Brain microvascular endothelial cell (primary cell): ENCODE results near the gene IGFALS.
"Not testable (repeated sequence)": the region's sequence is repeated elsewhere in the genome, so short reads cannot be mapped to it uniquely, and the experiment has no call there.

ENCODE experiments used
- DNase-seq: peaks from one replicate; pipeline ENCODE4 v3.0.0-alpha.2; 2020
- H3K27ac ChIP-seq: fragments of 250-450 bp; sonication (Bioruptor Pico); 2 replicates; pipeline ENCODE4 v1.5.1; 2020; ENCODE audit warnings: mild to moderate bottlenecking, moderate library complexity
- H3K27me3 ChIP-seq: fragments of 250-450 bp; sonication (Bioruptor Pico); replicated peaks from 2 replicates; pipeline ENCODE4 v1.5.1; 2020; ENCODE audit warnings: mild to moderate bottlenecking
- H3K36me3 ChIP-seq: fragments of 250-450 bp; sonication (Bioruptor Pico); replicated peaks from 2 replicates; pipeline ENCODE4 v1.5.1; 2020; ENCODE audit warnings: mild to moderate bottlenecking
- H3K4me3 ChIP-seq: 2 replicates; pipeline ENCODE4 v1.5.1; 2011; ENCODE audit warnings: low read depth, mild to moderate bottlenecking, control low read depth, low read length, moderate library complexity
- in situ Hi-C: cut with HindIII; loops from 2 replicates; pipeline ENCODE4 v1.10.0; 2017; ENCODE audit warnings: low sequenced_read_pairs, low pct_ligation_motif_present
- TF ChIP-seq, protein P1 (sequence below): IDR thresholded peaks from 2 replicates; pipeline ENCODE4 v1.5.1; 2011; ENCODE audit warnings: low read depth, mild to moderate bottlenecking, moderate library complexity, low read length, control low read depth, inconsistent platforms; ENCODE audit errors: missing control alignments

The IGFALS gene

GRCh38 chr16:1809281-1809801 lies 15.8 kb upstream of the IGFALS start:
- TF ChIP-seq, protein P1, sequence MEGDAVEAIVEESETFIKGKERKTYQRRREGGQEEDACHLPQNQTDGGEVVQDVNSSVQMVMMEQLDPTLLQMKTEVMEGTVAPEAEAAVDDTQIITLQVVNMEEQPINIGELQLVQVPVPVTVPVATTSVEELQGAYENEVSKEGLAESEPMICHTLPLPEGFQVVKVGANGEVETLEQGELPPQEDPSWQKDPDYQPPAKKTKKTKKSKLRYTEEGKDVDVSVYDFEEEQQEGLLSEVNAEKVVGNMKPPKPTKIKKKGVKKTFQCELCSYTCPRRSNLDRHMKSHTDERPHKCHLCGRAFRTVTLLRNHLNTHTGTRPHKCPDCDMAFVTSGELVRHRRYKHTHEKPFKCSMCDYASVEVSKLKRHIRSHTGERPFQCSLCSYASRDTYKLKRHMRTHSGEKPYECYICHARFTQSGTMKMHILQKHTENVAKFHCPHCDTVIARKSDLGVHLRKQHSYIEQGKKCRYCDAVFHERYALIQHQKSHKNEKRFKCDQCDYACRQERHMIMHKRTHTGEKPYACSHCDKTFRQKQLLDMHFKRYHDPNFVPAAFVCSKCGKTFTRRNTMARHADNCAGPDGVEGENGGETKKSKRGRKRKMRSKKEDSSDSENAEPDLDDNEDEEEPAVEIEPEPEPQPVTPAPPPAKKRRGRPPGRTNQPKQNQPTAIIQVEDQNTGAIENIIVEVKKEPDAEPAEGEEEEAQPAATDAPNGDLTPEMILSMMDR = no peak
- Histone ChIP-seq H3K27me3 (no peaks in the 10 kb centered on the region), H3K4me3 (no peak overlapping the region), H3K27ac (no peak overlapping the region), H3K36me3 (peaks cover 13% of the 10 kb centered on the region)
- in situ Hi-C loops = no loop called here
- DNase-seq = no peak

DNA sequence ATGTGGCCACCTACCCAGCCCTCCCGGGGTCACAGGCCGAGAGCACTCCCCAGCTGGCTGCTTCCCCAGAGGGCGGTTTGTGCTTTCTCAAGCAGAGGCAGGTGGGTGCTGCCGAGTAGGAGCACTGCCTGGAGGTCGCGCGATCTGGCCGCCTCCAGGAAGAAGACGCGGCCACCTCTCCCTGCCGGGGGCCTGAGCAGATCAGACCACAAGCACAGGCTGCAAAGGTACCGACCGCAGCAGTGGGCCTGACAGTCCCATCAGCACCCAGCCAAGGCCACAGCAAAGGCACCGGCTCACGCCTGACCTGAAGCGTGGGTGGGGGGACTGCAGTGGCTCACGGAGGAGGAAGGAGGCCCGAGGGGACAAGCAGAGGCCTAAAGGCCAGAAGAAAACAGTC lies 15.2 kb upstream of the IGFALS start:
- TF ChIP-seq, protein P1 = no peak
- Histone ChIP-seq H3K4me3 (no peak overlapping the region), H3K36me3 (peaks cover 13% of the 10 kb centered on the region), H3K27me3 (no peaks in the 10 kb centered on the region), H3K27ac (no peak overlapping the region)
- no peak for DNase-seq
- in situ Hi-C loops = no loop called here

DNA sequence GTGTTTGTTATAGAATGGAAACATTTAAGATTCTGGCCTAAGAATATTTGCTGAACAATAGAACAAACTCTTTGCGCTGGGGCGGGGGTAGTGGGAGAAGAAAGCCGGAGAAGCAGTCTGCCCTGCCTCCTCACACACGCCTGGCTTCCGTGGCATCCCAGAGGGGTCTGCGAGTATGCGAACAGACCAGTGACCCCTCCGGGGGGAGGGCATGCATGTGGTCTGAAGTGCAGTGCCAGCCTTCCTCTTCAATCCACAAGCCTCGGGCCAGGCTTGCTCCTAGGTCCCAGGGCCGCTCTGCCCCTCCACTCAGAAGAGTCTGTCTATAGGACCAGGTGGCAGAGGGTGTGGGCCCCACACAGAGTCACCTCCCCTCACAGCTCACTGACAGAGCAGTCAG lies 14.1 kb upstream of the IGFALS start:
- Histone ChIP-seq H3K4me3 (no peak overlapping the region), H3K27ac (no peak overlapping the region), H3K27me3 (no peaks in the 10 kb centered on the region), H3K36me3 (peaks cover 13% of the 10 kb centered on the region)
- TF ChIP-seq, protein P1 = no peak
- in situ Hi-C loops = no loop called here
- DNase-seq = no peak

DNA sequence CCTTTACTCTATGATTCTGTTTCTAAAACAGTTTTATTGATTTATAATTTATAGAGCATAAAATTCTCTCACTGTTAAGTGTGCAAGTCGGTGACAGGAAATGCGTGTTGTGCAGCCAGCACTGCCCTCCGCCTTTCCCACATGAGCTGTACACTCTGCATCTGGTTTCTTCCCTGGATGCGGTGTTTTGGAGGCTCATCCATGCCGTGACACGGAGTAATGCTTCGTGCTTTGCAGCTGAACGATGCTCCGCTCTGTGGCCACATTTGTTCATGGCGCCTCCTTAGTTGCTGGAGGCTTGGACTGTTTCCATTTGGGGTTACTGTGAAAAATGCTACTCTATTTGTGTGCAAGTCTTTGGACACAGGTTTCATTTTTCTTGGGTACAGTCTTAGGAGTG lies 7.2 kb upstream of the IGFALS start:
- Histone ChIP-seq H3K4me3 (no peak overlapping the region), H3K36me3 (no peaks in the 10 kb centered on the region), H3K27me3 (no peaks in the 10 kb centered on the region), H3K27ac (no peak overlapping the region)
- TF ChIP-seq, protein P1 = no peak
- DNase-seq = no peak
- in situ Hi-C loops = no loop called here

- H3K4me3 ChIP-seq, in situ Hi-C loops: not testable (repeated sequence)
Observed at GRCh38 chr16:1799263-1799662, 5.8 kb upstream of the IGFALS start.

GRCh38 chr16:1794908-1795666 lies 1.6 kb upstream of the IGFALS start:
- TF ChIP-seq, protein P1 = no peak
- no peak overlapping the region for H3K4me3 ChIP-seq
- DNase-seq = no peak
- in situ Hi-C loops = no loop called here
- H3K36me3 ChIP-seq = peaks cover 4% of the 10 kb centered on the region
- H3K27me3 ChIP-seq = no peaks in the 10 kb centered on the region
- H3K27ac ChIP-seq = no peak overlapping the region

More at GRCh38 chr16:1799263-1799662, 5.8 kb upstream of the IGFALS start:
- not testable (repeated sequence) for H3K27me3 ChIP-seq, DNase-seq, H3K36me3 ChIP-seq, H3K27ac ChIP-seq
